SU-DHL-6 (cell line): Measurements from ENCODE around the gene CTAG2.
"Not testable (repeated sequence)": the region's sequence is repeated elsewhere in the genome, so short reads cannot be mapped to it uniquely, and the experiment has no call there.

Experiments used
- H2AFZ ChIP-seq: fragments of 200-600 bp; sonication (generic); 2 replicates; pipeline ENCODE4 v1.6.1; 2014; ENCODE audit warnings: low read depth, mild to moderate bottlenecking, moderate library complexity, mixed read lengths, antibody characterized with exemption, low read length; ENCODE audit not compliant: severe bottlenecking
- H3F3A ChIP-seq: fragments of 200-600 bp; shearing (Covaris generic); 2 replicates; pipeline ENCODE4 v1.6.0; 2016; ENCODE audit warnings: antibody characterized with exemption, mild to moderate bottlenecking; ENCODE audit not compliant: insufficient read depth
- H3K27ac ChIP-seq: fragments of 200-600 bp; sonication (generic); 2 replicates; pipeline ENCODE4 v1.5.1; 2016; ENCODE audit warnings: low read depth, mild to moderate bottlenecking, low read length, moderate library complexity, mixed read lengths
- H3K27me3 ChIP-seq: fragments of 200-600 bp; sonication (generic), shearing (Covaris generic); 2 replicates; pipeline ENCODE4 v1.6.0; 2014; ENCODE audit warnings: mild to moderate bottlenecking, low read length
- H3K36me3 ChIP-seq: fragments of 200-600 bp; sonication (generic); 2 replicates; pipeline ENCODE4 v1.6.1; 2014; ENCODE audit warnings: mild to moderate bottlenecking, low read length, mixed read lengths
- H3K4me2 ChIP-seq: fragments of 300-600, 200-600 bp; shearing (Covaris generic), sonication (generic); 2 replicates; pipeline ENCODE4 v1.6.0; 2014; ENCODE audit warnings: low read length, low read depth, mild to moderate bottlenecking; ENCODE audit not compliant: poor library complexity, severe bottlenecking
- H3K4me3 ChIP-seq: fragments of 200-600 bp; sonication (generic); 2 replicates; pipeline ENCODE4 v1.5.1; 2014; ENCODE audit warnings: antibody characterized with exemption, low read length, mild to moderate bottlenecking, mixed read lengths; ENCODE audit not compliant: insufficient read depth, poor library complexity, severe bottlenecking
- H3K79me2 ChIP-seq: fragments of 200-600 bp; sonication (generic); 2 replicates; pipeline ENCODE4 v1.6.1; 2014; ENCODE audit warnings: mild to moderate bottlenecking, low read length, moderate library complexity; ENCODE audit not compliant: insufficient read depth
- H3K9ac ChIP-seq: fragments of 200-600 bp; sonication (generic); 2 replicates; pipeline ENCODE4 v1.7.0; 2014; ENCODE audit warnings: mild to moderate bottlenecking, low read length
- H3K9me2 ChIP-seq: fragments of 200-600 bp; sonication (generic); replicated peaks from 2 replicates; pipeline ENCODE4 v1.6.1; 2014; ENCODE audit warnings: low read length; ENCODE audit not compliant: insufficient read depth
- H3K9me3 ChIP-seq: fragments of 200-600 bp; sonication (generic); 2 replicates; pipeline ENCODE4 v1.6.1; 2014; ENCODE audit warnings: low read length, mixed read lengths; ENCODE audit not compliant: insufficient read depth
- H4K20me1 ChIP-seq: fragments of 200-600 bp; sonication (generic); 2 replicates; pipeline ENCODE4 v1.6.1; 2014; ENCODE audit warnings: low read depth, mild to moderate bottlenecking, antibody characterized with exemption, low read length, moderate library complexity, mixed read lengths

CTAG2 gene

GRCh38 chrX:154633661-154634060 is 19.7 kb downstream of the CTAG2 start:
- not testable (repeated sequence) for H3K9me2 ChIP-seq, H3K27ac ChIP-seq, H3K4me3 ChIP-seq, H2AFZ ChIP-seq, H3K27me3 ChIP-seq, H3K9me3 ChIP-seq, H3K9ac ChIP-seq, H3K4me2 ChIP-seq, H4K20me1 ChIP-seq, H3K79me2 ChIP-seq, H3K36me3 ChIP-seq, H3F3A ChIP-seq

- not testable (repeated sequence) for H3K27ac ChIP-seq, H2AFZ ChIP-seq, H3K9me3 ChIP-seq, H3K4me2 ChIP-seq, H4K20me1 ChIP-seq, H3K36me3 ChIP-seq, H3K4me3 ChIP-seq, H3F3A ChIP-seq, H3K27me3 ChIP-seq, H3K9me2 ChIP-seq, H3K79me2 ChIP-seq, H3K9ac ChIP-seq
Measured at GRCh38 chrX:154630949-154631348, 22.4 kb downstream of the CTAG2 start.

GRCh38 chrX:154628960-154629359 is 24.4 kb downstream of the CTAG2 start:
- not testable (repeated sequence) for H3K4me2 ChIP-seq

GRCh38 chrX:154620767-154621414 is 32.5 kb downstream of the CTAG2 start:
- H3K4me3 ChIP-seq, H3K79me2 ChIP-seq, H3F3A ChIP-seq, H3K27me3 ChIP-seq, H3K4me2 ChIP-seq, H3K9me3 ChIP-seq, H3K9me2 ChIP-seq, H2AFZ ChIP-seq, H3K9ac ChIP-seq, H3K27ac ChIP-seq, H4K20me1 ChIP-seq, H3K36me3 ChIP-seq: not testable (repeated sequence)

More at GRCh38 chrX:154628960-154629359, 24.4 kb downstream of the CTAG2 start:
- not testable (repeated sequence) for H3K4me3 ChIP-seq, H3K27me3 ChIP-seq, H3K9ac ChIP-seq, H4K20me1 ChIP-seq, H3K27ac ChIP-seq, H3K79me2 ChIP-seq, H3K9me2 ChIP-seq, H3K9me3 ChIP-seq, H2AFZ ChIP-seq, H3F3A ChIP-seq, H3K36me3 ChIP-seq

GRCh38 chrX:154619182-154619581 is 34.2 kb downstream of the CTAG2 start, which contains the start of gene CTAG1B:
CTAG1B (minus strand) TSS chrX:154619282; CDS start chrX:154619218, 64 bp downstream.
- not testable (repeated sequence) for H3K27me3 ChIP-seq

GRCh38 chrX:154613586-154613985 is 39.8 kb downstream of the CTAG2 start:
- not testable (repeated sequence) for H4K20me1 ChIP-seq, H3K4me2 ChIP-seq, H2AFZ ChIP-seq, H3K9me2 ChIP-seq, H3K9ac ChIP-seq, H3K27ac ChIP-seq, H3K36me3 ChIP-seq, H3K4me3 ChIP-seq, H3K9me3 ChIP-seq, H3K79me2 ChIP-seq, H3K27me3 ChIP-seq, H3F3A ChIP-seq

More at GRCh38 chrX:154619182-154619581, 34.2 kb downstream of the CTAG2 start, which contains the start of gene CTAG1B:
- H3K9ac ChIP-seq, H3K27ac ChIP-seq, H2AFZ ChIP-seq, H3K4me2 ChIP-seq, H3F3A ChIP-seq, H3K36me3 ChIP-seq, H3K9me2 ChIP-seq, H3K9me3 ChIP-seq, H3K4me3 ChIP-seq, H4K20me1 ChIP-seq, H3K79me2 ChIP-seq: not testable (repeated sequence)

- H3K36me3 ChIP-seq, H3F3A ChIP-seq, H3K27me3 ChIP-seq, H3K4me2 ChIP-seq, H2AFZ ChIP-seq, H3K79me2 ChIP-seq, H3K27ac ChIP-seq, H3K9me3 ChIP-seq, H3K9me2 ChIP-seq, H4K20me1 ChIP-seq, H3K4me3 ChIP-seq, H3K9ac ChIP-seq: not testable (repeated sequence)
Measured at GRCh38 chrX:154611146-154611545, 42.2 kb downstream of the CTAG2 start.

GRCh38 chrX:154608823-154609222 is 44.6 kb downstream of the CTAG2 start:
- H3K4me2 ChIP-seq, H3K36me3 ChIP-seq, H3K79me2 ChIP-seq, H3K27me3 ChIP-seq, H3K27ac ChIP-seq, H3K9me3 ChIP-seq, H2AFZ ChIP-seq, H4K20me1 ChIP-seq, H3K9me2 ChIP-seq, H3F3A ChIP-seq, H3K9ac ChIP-seq, H3K4me3 ChIP-seq: not testable (repeated sequence)
